ENCODE data around the gene CKLF. TPM values are rescaled to one million over a fixed set of nuclear protein-coding genes. Genes with fewer than 3 reads are reported as not detected.

Gene CKLF
- polyA plus RNA-seq, 1 of the 3 experiments (the other 2 are of a cell fraction) = 211 TPM

GRCh38 chr16:66519482-66520373 is 32.6 kb upstream of the CKLF start:
- H3K9me2 ChIP-seq = no peaks in the 10 kb centered on the region
- no peak overlapping the region for H3K4me3 ChIP-seq (ENCODE audit: low read depth in 2 of 2, low read length in 1 of 2)
- no peaks in the 10 kb centered on the region for H4K20me1 ChIP-seq (ENCODE audit: insufficient read depth)
- peaks cover 0 to 2% of the 10 kb centered on the region in 2 experiments for H3K36me3 ChIP-seq (replicated peaks in 1 of 2; ENCODE audit: control insufficient read depth in 1 of 2, insufficient read depth in 2 of 2, low read length in 1 of 2)
- POLR2A ChIA-PET = no interaction called here
- TF ChIP-seq MAX (IDR thresholded peaks at IDR 0.05; ENCODE audit: low read depth) = no peak
- no peak for TF ChIP-seq USF2 (IDR thresholded peaks at IDR 0.05; ENCODE audit: borderline replicate concordance, low read depth, low read length)
- no peak for TF ChIP-seq FOSL2 (IDR thresholded peaks at IDR 0.05; ENCODE audit: borderline replicate concordance, low read depth)
- no peak for TF ChIP-seq RFX5 (IDR thresholded peaks at IDR 0.05; ENCODE audit: low read length)
- no peak for TF ChIP-seq ZBTB33 (IDR thresholded peaks at IDR 0.05; ENCODE audit: borderline replicate concordance, low read depth)
- no peak for TF ChIP-seq POLR2AphosphoS5 (IDR thresholded peaks at IDR 0.05; ENCODE audit: low read depth, low read length)
- no peak for TF ChIP-seq TEAD4 (IDR thresholded peaks at IDR 0.05; ENCODE audit: borderline replicate concordance, insufficient read depth)
- WGBS (ENCODE audit: low lambda C conversion rate) = 97% methylated on average over 10 of the region's 11 CpGs
- no peak overlapping the region for H3K4me2 ChIP-seq
- H3K27ac ChIP-seq (ENCODE audit: low read depth in 2 of 2, low read length in 1 of 2) = no peak overlapping the region
- H3K79me2 ChIP-seq (ENCODE audit: insufficient read depth) = no peaks in the 10 kb centered on the region
- CTCF ChIA-PET = no interaction called here
- no peak for DNase-seq
- no peaks in the 10 kb centered on the region for H3K9me3 ChIP-seq
- H2AFZ ChIP-seq (ENCODE audit: low read depth) = no peak overlapping the region
- no peaks in the 10 kb centered on the region for H3K27me3 ChIP-seq (ENCODE audit: insufficient read depth)
- H3F3A ChIP-seq (replicated peaks; ENCODE audit: insufficient read depth) = peaks cover 12% of the 10 kb centered on the region
- H3K4me1 ChIP-seq (ENCODE audit: control insufficient read depth in 1 of 2, insufficient read depth in 2 of 2, low read depth in 1 of 2, low read length in 1 of 2) = peaks cover 15 to 17% of the 10 kb centered on the region in 2 experiments; a peak in 3 of 4 replicates
- H3K9ac ChIP-seq = no peak overlapping the region

GRCh38 chr16:66520406-66521170 is 31.8 kb upstream of the CKLF start:
- no peaks in the 10 kb centered on the region for H3K9me2 ChIP-seq
- H3K4me1 ChIP-seq (ENCODE audit: control insufficient read depth in 1 of 2, insufficient read depth in 2 of 2, low read depth in 1 of 2, low read length in 1 of 2) = peaks cover 15 to 17% of the 10 kb centered on the region in 2 experiments; a peak in 3 of 4 replicates
- ChIA-PET POLR2A (no interaction called here), CTCF (no interaction called here)
- H3K4me2 ChIP-seq = no peak overlapping the region
- H2AFZ ChIP-seq (ENCODE audit: low read depth) = no peak overlapping the region
- H3K27me3 ChIP-seq (ENCODE audit: insufficient read depth) = no peaks in the 10 kb centered on the region
- peaks cover 12% of the 10 kb centered on the region for H3F3A ChIP-seq (replicated peaks; ENCODE audit: insufficient read depth)
- H3K9me3 ChIP-seq = no peaks in the 10 kb centered on the region
- WGBS (ENCODE audit: low lambda C conversion rate) = 97% methylated on average over 14 of the region's 14 CpGs
- TF ChIP-seq REST (IDR thresholded peaks at IDR 0.05; ENCODE audit: low read depth, low read length) (no peak), TEAD4 (IDR thresholded peaks at IDR 0.05; ENCODE audit: borderline replicate concordance, insufficient read depth) (no peak), MEF2A (IDR thresholded peaks at IDR 0.05; ENCODE audit: borderline replicate concordance, low read depth) (no peak), RFX5 (IDR thresholded peaks at IDR 0.05; ENCODE audit: low read length) (no peak), SIN3A (IDR thresholded peaks at IDR 0.05; ENCODE audit: borderline replicate concordance, low read depth, low read length) (no peak), JUND (IDR thresholded peaks at IDR 0.05) (no peak)
- peaks cover 0 to 5% of the 10 kb centered on the region in 2 experiments for H3K36me3 ChIP-seq (replicated peaks in 1 of 2; ENCODE audit: control insufficient read depth in 1 of 2, insufficient read depth in 2 of 2, low read length in 1 of 2)
- no peak for DNase-seq
- no peak overlapping the region for H3K27ac ChIP-seq (ENCODE audit: low read depth in 2 of 2, low read length in 1 of 2)
- H3K4me3 ChIP-seq (ENCODE audit: low read depth in 2 of 2, low read length in 1 of 2) = no peak overlapping the region
- no peaks in the 10 kb centered on the region for H4K20me1 ChIP-seq (ENCODE audit: insufficient read depth)
- no peak overlapping the region for H3K9ac ChIP-seq
- no peaks in the 10 kb centered on the region for H3K79me2 ChIP-seq (ENCODE audit: insufficient read depth)

Data from SK-N-SH (cell line).